ENCODE data around the gene SYNM. TPM values are rescaled to one million over a fixed set of nuclear protein-coding genes. Genes with fewer than 3 reads are reported as not detected.

Gene SYNM, protein sequence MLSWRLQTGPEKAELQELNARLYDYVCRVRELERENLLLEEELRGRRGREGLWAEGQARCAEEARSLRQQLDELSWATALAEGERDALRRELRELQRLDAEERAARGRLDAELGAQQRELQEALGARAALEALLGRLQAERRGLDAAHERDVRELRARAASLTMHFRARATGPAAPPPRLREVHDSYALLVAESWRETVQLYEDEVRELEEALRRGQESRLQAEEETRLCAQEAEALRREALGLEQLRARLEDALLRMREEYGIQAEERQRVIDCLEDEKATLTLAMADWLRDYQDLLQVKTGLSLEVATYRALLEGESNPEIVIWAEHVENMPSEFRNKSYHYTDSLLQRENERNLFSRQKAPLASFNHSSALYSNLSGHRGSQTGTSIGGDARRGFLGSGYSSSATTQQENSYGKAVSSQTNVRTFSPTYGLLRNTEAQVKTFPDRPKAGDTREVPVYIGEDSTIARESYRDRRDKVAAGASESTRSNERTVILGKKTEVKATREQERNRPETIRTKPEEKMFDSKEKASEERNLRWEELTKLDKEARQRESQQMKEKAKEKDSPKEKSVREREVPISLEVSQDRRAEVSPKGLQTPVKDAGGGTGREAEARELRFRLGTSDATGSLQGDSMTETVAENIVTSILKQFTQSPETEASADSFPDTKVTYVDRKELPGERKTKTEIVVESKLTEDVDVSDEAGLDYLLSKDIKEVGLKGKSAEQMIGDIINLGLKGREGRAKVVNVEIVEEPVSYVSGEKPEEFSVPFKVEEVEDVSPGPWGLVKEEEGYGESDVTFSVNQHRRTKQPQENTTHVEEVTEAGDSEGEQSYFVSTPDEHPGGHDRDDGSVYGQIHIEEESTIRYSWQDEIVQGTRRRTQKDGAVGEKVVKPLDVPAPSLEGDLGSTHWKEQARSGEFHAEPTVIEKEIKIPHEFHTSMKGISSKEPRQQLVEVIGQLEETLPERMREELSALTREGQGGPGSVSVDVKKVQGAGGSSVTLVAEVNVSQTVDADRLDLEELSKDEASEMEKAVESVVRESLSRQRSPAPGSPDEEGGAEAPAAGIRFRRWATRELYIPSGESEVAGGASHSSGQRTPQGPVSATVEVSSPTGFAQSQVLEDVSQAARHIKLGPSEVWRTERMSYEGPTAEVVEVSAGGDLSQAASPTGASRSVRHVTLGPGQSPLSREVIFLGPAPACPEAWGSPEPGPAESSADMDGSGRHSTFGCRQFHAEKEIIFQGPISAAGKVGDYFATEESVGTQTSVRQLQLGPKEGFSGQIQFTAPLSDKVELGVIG (N-terminal part only)
- 37.7 TPM for total RNA-seq

DNA sequence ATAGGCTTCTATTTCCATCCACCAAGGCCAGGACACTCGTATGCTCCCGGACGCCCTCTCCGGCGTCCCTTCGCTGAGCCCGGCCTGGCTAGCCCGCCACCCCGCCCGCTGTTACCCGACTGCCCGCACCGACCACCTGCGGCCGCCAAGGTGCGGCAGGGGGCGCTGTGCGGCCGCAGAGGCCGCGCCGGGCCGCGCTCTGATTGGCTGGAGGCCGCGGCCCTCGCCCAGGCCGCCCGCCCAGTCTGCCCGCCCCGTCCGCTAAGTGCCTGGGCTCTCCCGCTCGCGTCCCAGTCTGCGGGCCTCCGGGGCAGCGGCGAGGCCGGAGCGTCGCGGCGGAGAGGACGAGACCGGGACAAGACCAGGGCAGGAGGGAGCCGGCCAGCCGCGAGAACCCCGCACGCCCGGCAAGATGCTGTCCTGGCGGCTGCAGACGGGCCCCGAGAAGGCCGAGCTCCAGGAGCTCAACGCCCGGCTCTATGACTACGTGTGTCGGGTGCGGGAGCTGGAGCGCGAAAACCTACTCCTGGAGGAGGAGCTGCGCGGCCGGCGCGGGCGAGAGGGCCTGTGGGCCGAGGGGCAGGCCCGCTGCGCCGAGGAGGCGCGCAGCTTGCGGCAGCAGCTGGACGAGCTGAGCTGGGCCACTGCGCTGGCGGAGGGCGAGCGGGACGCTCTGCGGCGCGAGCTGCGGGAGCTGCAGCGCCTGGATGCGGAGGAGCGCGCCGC is at the start of gene SYNM:
SYNM (plus strand) TSS at position 293 of the 726 bp plus-strand sequence; CDS start at position 413, 120 bp downstream.
- peak in 1 of 2 donors; percentile 92 for DNase-seq (ENCODE audit: low spot score in 2 of 2)
- Histone ChIP-seq H3K4me1 (peaks cover 11 to 29% of the 10 kb centered on the region in 2 donors), H3K9me3 (no peaks in the 10 kb centered on the region), H3K27me3 (no peaks in the 10 kb centered on the region), H3K4me3 (peak within 1 kb of the TSS; percentile 76), H3K27ac (peak within 1 kb of the TSS; percentile 89 to 95), H3K36me3 (no peaks in the 10 kb centered on the region)
- TF ChIP-seq, protein P1, sequence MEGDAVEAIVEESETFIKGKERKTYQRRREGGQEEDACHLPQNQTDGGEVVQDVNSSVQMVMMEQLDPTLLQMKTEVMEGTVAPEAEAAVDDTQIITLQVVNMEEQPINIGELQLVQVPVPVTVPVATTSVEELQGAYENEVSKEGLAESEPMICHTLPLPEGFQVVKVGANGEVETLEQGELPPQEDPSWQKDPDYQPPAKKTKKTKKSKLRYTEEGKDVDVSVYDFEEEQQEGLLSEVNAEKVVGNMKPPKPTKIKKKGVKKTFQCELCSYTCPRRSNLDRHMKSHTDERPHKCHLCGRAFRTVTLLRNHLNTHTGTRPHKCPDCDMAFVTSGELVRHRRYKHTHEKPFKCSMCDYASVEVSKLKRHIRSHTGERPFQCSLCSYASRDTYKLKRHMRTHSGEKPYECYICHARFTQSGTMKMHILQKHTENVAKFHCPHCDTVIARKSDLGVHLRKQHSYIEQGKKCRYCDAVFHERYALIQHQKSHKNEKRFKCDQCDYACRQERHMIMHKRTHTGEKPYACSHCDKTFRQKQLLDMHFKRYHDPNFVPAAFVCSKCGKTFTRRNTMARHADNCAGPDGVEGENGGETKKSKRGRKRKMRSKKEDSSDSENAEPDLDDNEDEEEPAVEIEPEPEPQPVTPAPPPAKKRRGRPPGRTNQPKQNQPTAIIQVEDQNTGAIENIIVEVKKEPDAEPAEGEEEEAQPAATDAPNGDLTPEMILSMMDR (IDR thresholded peaks at IDR 0.05), result peak; percentile 49 to 98 (median 70)
- intact Hi-C loops (cut with DNase I), result loop anchor here (2.0 to 10.0 kb wide), 3 partner anchors 67 to 630 kb away; partner anchors contain the start of gene LYSMD4

DNA sequence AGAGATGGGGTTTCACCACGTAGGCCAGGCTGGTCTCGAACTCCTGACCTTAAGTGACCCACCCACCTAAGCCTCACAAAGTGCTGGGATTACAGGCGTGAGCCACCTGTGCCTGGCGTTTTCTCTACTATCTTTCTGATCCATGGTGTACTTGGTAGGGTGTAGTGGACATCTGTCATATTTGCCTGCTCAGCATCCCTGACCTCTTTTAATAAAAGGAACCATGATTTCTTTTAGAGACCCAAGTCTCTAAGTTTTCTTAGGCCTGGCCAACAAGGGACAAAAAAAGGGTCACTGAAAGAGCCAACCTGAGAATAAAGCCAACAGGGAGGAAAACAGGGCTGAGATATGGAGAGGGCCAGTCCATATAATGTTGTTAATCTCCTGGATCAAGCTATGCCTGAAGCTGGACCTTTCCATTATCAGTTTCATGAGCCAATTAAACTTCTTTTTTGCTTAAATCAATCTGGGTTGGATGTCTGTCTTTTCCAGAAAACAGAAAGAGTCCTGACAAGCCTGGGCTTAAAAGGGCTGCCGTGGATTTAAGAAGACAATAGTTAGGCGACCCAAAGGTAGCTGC is 49.2 kb upstream of the SYNM start:
- no peak overlapping the region for H3K4me3 ChIP-seq
- TF ChIP-seq, protein P1 (IDR thresholded peaks at IDR 0.05), result no peak
- H3K27me3 ChIP-seq, result no peaks in the 10 kb centered on the region
- H3K4me1 ChIP-seq, result peaks cover 6 to 8% of the 10 kb centered on the region in 2 donors
- no peak overlapping the region for H3K27ac ChIP-seq
- no peak for DNase-seq (ENCODE audit: low spot score in 2 of 2)
- intact Hi-C loops (cut with DNase I), result loop anchor here (5.0 kb wide), 4 partner anchors 143 to 533 kb away; no protein-coding TSS in a partner anchor
- no peaks in the 10 kb centered on the region for H3K36me3 ChIP-seq
- no peaks in the 10 kb centered on the region for H3K9me3 ChIP-seq

DNA sequence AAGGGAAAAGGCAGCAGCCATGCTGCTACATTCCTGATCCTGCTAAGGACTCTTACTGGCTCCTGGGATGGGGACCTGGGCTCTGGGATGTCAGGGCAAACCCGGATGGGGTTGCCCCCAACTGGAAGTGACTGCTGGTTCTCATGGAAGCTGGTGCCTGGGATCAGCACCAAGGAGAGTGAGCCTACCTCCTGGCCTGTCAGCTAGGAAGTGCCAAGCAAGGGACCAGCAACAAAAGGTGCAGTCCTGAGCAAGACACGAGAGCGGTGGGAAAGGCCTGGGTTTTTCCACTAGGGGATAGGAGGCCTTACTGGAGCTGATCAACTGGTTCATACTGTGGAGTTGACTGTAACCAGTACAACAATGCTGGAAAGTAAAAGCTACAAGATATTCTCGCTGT is 47.9 kb upstream of the SYNM start:
- Histone ChIP-seq H3K4me1 (peaks cover 6 to 8% of the 10 kb centered on the region in 2 donors), H3K9me3 (no peaks in the 10 kb centered on the region), H3K27ac (peak overlapping the region; percentile 33 to 87), H3K4me3 (no peak overlapping the region), H3K27me3 (no peaks in the 10 kb centered on the region), H3K36me3 (no peaks in the 10 kb centered on the region)
- intact Hi-C loops (cut with DNase I), result loop anchor here (5.0 kb wide), 4 partner anchors 145 to 535 kb away; no protein-coding TSS in a partner anchor
- DNase-seq (ENCODE audit: low spot score in 2 of 2), result peak in 1 of 2 donors; percentile 54
- TF ChIP-seq, protein P1 (IDR thresholded peaks at IDR 0.05), result no peak

DNA sequence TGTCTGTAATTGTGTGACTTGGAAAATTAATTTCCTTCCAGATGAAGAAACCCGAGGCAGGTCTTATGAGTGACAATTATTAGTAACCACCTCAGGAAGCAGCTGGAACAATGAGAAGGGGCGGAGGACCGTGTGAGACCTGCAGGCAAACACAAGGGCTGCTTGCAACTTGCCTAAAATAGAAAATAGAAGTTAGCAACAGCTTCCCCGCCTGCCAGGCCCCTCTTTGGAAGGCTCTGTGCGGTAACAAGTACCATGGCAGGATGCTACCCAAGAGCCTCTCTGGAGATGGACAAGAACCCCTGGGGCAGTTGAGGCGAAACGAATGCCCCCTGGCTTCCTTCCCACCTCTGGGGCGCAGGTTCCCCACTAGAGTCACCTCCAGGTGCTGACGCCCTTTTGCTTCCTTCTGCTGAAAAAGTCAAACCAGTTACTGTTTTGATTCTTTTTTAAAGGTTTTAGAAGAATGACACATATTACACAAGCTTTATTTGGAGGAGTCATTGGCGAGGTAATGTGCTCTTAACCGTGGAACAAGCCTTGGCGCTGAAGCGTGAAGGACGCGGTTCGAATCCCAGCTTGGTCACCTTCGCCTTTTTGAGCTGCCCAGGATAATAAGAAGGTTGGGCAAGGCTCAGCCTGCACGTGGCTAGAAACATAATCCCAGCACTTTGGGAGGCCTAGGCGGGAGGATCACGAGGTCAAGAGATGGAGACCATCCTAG is 47.0 kb upstream of the SYNM start:
- TF ChIP-seq, protein P1 (IDR thresholded peaks at IDR 0.05), result no peak
- Histone ChIP-seq H3K4me3 (no peak overlapping the region), H3K9me3 (no peaks in the 10 kb centered on the region), H3K4me1 (peaks cover 6 to 8% of the 10 kb centered on the region in 2 donors), H3K36me3 (no peaks in the 10 kb centered on the region), H3K27ac (peak overlapping the region; percentile 54 to 87), H3K27me3 (no peaks in the 10 kb centered on the region)
- peak in 1 of 2 donors; percentile 63 for DNase-seq (ENCODE audit: low spot score in 2 of 2)
- intact Hi-C loops (cut with DNase I), result loop anchor here (2.0 to 5.0 kb wide), 6 partner anchors 75 to 536 kb away; no protein-coding TSS in a partner anchor
